Body of pancreas (tissue), 4 donors: ENCODE measurements around the gene PBOV1.

Experiments
- CTCF ChIP-seq, 7 experiments: fragments of 450-650 bp in 4 of 7; fragments of 200-600 bp in 3 of 7; sonication (generic) in 3 of 7; IDR thresholded peaks; one replicate each; pipeline ENCODE4 v1.5.1; 2016 to 2019; ENCODE audit warnings: antibody characterized with exemption in 7 of 7
- POLR2A ChIP-seq, 3 donors: fragments of 450-650 bp; IDR thresholded peaks; one replicate each; pipeline ENCODE4 v1.6.1; 2016; ENCODE audit warnings: antibody characterized with exemption in 3 of 3, mild to moderate bottlenecking in 2 of 3

DNA sequence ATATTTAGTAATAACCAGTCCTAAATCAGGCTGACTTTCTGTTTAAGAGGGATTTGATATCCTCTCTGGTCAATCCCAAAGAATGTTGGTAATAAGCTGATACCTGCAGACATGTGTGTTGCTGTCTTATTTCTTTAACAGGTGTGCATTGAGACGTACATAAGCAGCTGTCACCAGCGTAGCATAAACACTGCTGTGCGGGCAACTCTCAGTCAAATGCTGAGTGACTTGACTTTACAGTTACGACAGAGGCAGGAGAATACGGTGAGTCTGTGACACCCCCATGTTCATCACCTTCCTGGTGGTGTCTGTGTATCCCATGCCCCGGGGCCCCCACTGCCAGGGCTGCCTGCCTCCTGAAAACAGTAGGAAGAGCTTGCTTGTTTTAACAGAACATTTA, 20.1 kb upstream of the PBOV1 start:
- TF ChIP-seq CTCF (IDR thresholded peaks at IDR 0.05): no peak
- TF ChIP-seq POLR2A (IDR thresholded peaks at IDR 0.05): no peak
